GM10266 (cell line): ENCODE measurements around the gene DDX59.
A peak's percentile ranks its signal among the peaks of the same experiment; 100 is the strongest.

Experiments used
- DNase-seq: peaks from one replicate; pipeline ENCODE4 v3.0.0; 2012; ENCODE audit errors: extremely low spot score
- TF ChIP-seq, protein P1 (sequence below): IDR thresholded peaks from 2 replicates; pipeline ENCODE4 v1.5.1; 2012; ENCODE audit warnings: mild to moderate bottlenecking, low read depth; ENCODE audit not compliant: control insufficient read depth, insufficient read depth; ENCODE audit errors: missing control alignments

Gene DDX59

GRCh38 chr1:200669314-200670241 lies at the start of gene DDX59:
DDX59 (minus strand) TSS chr1:200669907; CDS start chr1:200666740, 3,167 bp downstream.
- peak; percentile 96 for DNase-seq
- TF ChIP-seq, protein P1, sequence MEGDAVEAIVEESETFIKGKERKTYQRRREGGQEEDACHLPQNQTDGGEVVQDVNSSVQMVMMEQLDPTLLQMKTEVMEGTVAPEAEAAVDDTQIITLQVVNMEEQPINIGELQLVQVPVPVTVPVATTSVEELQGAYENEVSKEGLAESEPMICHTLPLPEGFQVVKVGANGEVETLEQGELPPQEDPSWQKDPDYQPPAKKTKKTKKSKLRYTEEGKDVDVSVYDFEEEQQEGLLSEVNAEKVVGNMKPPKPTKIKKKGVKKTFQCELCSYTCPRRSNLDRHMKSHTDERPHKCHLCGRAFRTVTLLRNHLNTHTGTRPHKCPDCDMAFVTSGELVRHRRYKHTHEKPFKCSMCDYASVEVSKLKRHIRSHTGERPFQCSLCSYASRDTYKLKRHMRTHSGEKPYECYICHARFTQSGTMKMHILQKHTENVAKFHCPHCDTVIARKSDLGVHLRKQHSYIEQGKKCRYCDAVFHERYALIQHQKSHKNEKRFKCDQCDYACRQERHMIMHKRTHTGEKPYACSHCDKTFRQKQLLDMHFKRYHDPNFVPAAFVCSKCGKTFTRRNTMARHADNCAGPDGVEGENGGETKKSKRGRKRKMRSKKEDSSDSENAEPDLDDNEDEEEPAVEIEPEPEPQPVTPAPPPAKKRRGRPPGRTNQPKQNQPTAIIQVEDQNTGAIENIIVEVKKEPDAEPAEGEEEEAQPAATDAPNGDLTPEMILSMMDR: no peak

DNA sequence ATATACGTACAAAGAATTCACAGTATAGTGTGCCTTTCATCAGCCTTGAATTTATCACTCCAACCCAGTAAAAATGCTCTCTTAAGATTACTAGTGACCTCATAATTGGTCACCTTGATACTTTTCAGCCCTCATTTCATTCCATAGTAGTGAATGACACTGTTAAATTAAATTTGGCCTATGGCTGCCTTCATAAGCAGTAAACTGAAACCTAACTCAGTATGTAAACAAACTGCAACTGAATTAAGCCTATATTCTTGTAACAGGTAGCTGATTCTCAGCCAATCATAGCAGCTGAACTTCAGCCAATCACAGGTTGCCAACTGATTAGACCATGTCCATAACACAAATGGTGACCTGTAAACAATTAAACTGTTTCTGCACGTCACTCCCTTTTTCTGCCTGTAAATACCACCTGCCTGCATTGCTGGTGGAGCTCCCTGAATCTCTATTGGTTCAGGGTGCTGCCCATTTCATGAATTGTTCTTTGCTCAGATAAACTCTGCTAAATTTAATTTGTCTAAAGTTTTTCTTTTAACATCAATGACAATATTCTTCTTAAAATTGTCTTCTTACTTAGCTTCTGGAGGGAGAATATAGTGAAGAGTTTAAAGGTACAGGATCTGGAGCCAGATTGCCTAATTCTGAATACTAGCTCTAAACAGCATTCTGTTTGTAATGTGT lies 44.9 kb upstream of the DDX59 start:
- no peak for DNase-seq
- TF ChIP-seq, protein P1: no peak

DNA sequence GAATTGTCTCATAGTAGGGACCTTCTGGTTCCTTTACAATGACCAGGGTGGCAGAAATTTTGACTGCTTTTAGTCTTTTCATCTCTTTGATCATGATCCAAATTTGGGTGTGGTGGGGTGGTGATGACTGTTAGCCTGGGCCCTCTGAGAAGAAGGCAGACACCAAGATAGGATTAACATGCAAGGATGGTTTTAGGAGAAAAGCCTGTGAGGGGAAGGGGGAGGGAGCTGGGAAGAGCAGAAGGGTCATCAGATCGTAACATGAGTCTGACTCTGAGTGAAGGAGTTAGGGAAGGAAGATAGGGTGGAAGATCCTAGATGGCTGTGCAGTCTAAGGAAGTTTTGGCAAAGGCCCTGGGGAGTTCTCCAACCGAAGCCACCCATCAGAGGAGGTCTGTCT lies 40.5 kb upstream of the DDX59 start:
- TF ChIP-seq, protein P1: no peak

GRCh38 chr1:200708769-200709168 lies 39.1 kb upstream of the DDX59 start:
- no peak for DNase-seq

More for the DNA sequence above, 40.5 kb upstream of the DDX59 start:
- no peak for DNase-seq

DNA sequence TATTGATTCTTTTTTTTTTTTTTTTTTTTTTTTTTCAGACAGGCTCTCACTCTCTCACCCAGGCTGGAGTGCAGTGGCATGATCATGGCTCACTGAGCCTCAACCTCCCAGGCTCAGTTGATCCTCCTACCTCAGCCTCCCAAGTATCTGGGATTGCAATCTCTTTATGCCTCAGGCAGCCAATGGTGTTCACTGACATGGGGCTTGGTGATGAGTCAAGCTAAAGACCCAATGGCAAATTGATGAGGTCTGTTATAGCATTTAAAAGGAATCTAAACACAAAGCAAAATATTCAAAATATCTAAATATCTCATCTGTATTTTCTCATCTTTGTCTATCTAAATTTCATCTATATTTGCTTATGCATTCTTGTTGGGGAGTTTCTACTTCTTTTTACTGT lies 38.5 kb upstream of the DDX59 start:
- no peak for DNase-seq
- TF ChIP-seq, protein P1: no peak

More at GRCh38 chr1:200708769-200709168, 39.1 kb upstream of the DDX59 start:
- TF ChIP-seq, protein P1: no peak

- TF ChIP-seq, protein P1: no peak
- no peak for DNase-seq
Measured at GRCh38 chr1:200707116-200707515, 37.4 kb upstream of the DDX59 start.
